ENCODE results near the gene ATOH7.

DNA sequence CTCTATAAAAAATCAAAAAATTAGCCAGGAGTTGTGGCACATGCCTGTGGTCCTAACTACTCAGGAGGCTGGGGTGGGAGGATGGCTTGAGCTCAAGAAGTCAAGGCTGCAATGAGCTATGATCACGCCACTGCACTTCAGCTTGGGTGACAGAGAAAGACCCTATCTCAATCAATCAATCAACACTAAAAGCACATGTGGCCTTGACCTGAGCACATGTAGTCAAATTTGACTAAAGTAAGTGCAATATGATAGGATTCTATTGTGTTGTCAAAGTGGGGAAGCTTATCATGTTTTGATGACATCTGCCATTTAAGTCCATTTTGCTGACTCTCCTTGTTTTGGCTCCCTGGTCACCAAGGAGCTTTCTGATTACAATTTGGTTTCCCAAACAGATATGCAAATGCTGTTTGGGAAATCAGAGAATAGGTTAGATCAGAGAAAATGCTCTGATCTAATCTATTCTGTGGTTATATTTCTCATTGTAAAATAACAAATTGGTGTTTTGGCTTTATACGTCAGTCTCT is 43.8 kb upstream of the ATOH7 start:
- TF ChIP-seq ZNF512 (CRISPR knock-in tag; IDR thresholded peaks at IDR 0.05; ENCODE audit: borderline replicate concordance), result no peak
- TF ChIP-seq, protein P1, sequence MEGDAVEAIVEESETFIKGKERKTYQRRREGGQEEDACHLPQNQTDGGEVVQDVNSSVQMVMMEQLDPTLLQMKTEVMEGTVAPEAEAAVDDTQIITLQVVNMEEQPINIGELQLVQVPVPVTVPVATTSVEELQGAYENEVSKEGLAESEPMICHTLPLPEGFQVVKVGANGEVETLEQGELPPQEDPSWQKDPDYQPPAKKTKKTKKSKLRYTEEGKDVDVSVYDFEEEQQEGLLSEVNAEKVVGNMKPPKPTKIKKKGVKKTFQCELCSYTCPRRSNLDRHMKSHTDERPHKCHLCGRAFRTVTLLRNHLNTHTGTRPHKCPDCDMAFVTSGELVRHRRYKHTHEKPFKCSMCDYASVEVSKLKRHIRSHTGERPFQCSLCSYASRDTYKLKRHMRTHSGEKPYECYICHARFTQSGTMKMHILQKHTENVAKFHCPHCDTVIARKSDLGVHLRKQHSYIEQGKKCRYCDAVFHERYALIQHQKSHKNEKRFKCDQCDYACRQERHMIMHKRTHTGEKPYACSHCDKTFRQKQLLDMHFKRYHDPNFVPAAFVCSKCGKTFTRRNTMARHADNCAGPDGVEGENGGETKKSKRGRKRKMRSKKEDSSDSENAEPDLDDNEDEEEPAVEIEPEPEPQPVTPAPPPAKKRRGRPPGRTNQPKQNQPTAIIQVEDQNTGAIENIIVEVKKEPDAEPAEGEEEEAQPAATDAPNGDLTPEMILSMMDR (IDR thresholded peaks at IDR 0.05), result no peak
- no peak for TF ChIP-seq ZNF263 (CRISPR knock-in tag; IDR thresholded peaks at IDR 0.05; ENCODE audit: low read depth)
- no peak for TF ChIP-seq TEAD4 (CRISPR knock-in tag; IDR thresholded peaks at IDR 0.05)
- no peak for TF ChIP-seq CREB1 (CRISPR knock-in tag; IDR thresholded peaks at IDR 0.05)
- no peak for TF ChIP-seq RORB (CRISPR knock-in tag; IDR thresholded peaks at IDR 0.05)
- TF ChIP-seq, protein P2, sequence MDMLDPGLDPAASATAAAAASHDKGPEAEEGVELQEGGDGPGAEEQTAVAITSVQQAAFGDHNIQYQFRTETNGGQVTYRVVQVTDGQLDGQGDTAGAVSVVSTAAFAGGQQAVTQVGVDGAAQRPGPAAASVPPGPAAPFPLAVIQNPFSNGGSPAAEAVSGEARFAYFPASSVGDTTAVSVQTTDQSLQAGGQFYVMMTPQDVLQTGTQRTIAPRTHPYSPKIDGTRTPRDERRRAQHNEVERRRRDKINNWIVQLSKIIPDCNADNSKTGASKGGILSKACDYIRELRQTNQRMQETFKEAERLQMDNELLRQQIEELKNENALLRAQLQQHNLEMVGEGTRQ (CRISPR knock-in tag; IDR thresholded peaks at IDR 0.05), result no peak
